CD8-positive, alpha-beta memory T cell (primary cell): ENCODE results near the gene RCBTB2. TPM values are rescaled to one million over a fixed set of nuclear protein-coding genes. Genes with fewer than 3 reads are reported as not detected.
A peak's percentile ranks its signal among the peaks of the same experiment; 100 is the strongest.

Experiments used
- CTCF ChIA-PET: fragments of 350-600 bp; sonication (Branson Sonifier 250); formaldehyde crosslinking; loops from one replicate; lab custom pipeline; 2021; ENCODE audit warnings: antibody characterized with exemption; lab: Charles Lee
- POLR2A ChIA-PET: fragments of 350-600 bp; sonication (Branson Sonifier 250); formaldehyde crosslinking; loops from one replicate; lab custom pipeline; 2021; ENCODE audit warnings: antibody characterized with exemption; lab: Charles Lee
- DNase-seq, 5 donors: peaks; one replicate each; pipeline versions ENCODE4 v3.0.0 to v3.0.0-alpha.2; 2020 to 2022; ENCODE audit warnings: mixed read lengths in 1 of 5
- H3K27ac ChIP-seq: one replicate; pipeline ENCODE4 v1.7.0; 2013; ENCODE audit warnings: low read depth, mild to moderate bottlenecking, low read length, moderate library complexity
- H3K27me3 ChIP-seq: 2 replicates; pipeline ENCODE4 v1.7.0; 2013; ENCODE audit warnings: low read length, mild to moderate bottlenecking; ENCODE audit not compliant: insufficient read depth, poor library complexity, severe bottlenecking
- H3K36me3 ChIP-seq: 2 replicates; pipeline ENCODE4 v1.7.0; 2013; ENCODE audit warnings: mild to moderate bottlenecking, low read length, moderate library complexity; ENCODE audit not compliant: insufficient read depth
- H3K4me1 ChIP-seq: 2 replicates; pipeline ENCODE4 v1.7.0; 2013; ENCODE audit warnings: mild to moderate bottlenecking, low read length, moderate library complexity; ENCODE audit not compliant: insufficient read depth
- H3K4me3 ChIP-seq: 2 replicates; pipeline ENCODE4 v1.7.0; 2013; ENCODE audit warnings: mild to moderate bottlenecking, low read length
- H3K9me3 ChIP-seq: 2 replicates; pipeline ENCODE4 v1.7.0; 2013; ENCODE audit warnings: mild to moderate bottlenecking, low read length
- H3K27ac Mint-ChIP-seq, 8 donors: one replicate each; pipeline ENCODE4 v1.8.0; 2020 to 2021; ENCODE audit warnings: mixed read lengths in 8 of 8, mild to moderate bottlenecking in 6 of 8, inconsistent platforms in 3 of 8, moderate library complexity in 3 of 8
- H3K27me3 Mint-ChIP-seq, 2 donors: one replicate each; pipeline ENCODE4 v1.8.0; 2020 to 2021; ENCODE audit warnings: mixed read lengths in 2 of 2, mild to moderate bottlenecking in 1 of 2, moderate library complexity in 1 of 2
- H3K36me3 Mint-ChIP-seq, 3 donors: one replicate each; pipeline ENCODE4 v1.8.0; 2020 to 2021; ENCODE audit warnings: mixed read lengths in 3 of 3, inconsistent platforms in 1 of 3, mild to moderate bottlenecking in 1 of 3
- H3K4me1 Mint-ChIP-seq, 3 donors: one replicate each; pipeline ENCODE4 v1.8.0; 2020 to 2021; ENCODE audit warnings: mixed read lengths in 3 of 3, inconsistent platforms in 1 of 3, mild to moderate bottlenecking in 1 of 3
- H3K4me3 Mint-ChIP-seq, 7 donors: one replicate each; pipeline ENCODE4 v1.8.0; 2020 to 2021; ENCODE audit warnings: mixed read lengths in 7 of 7, mild to moderate bottlenecking in 6 of 7, moderate library complexity in 4 of 7, inconsistent platforms in 2 of 7
- H3K9me3 Mint-ChIP-seq, 5 donors: one replicate each; pipeline ENCODE4 v1.8.0; 2020 to 2022; ENCODE audit warnings: mixed read lengths in 5 of 5, mild to moderate bottlenecking in 3 of 5, moderate library complexity in 2 of 5, inconsistent platforms in 1 of 5
- polyA plus RNA-seq: library from polyadenylated mRNA; unstranded; fragments of 300-500 nt; fragmentation: Illumina TruSeq; gene quantifications from one replicate; pipeline ENCODE4 v1.2.3, GENCODE V29; 2021
- total RNA-seq, 2 experiments: library from RNA; stranded (reverse); gene quantifications; one replicate each; pipeline ENCODE4 v1.2.3, GENCODE V29; 2021

Gene RCBTB2
- total and polyA plus RNA-seq, 3 experiments from 2014 or later: 5.4 to 23.4 (median 6.5) TPM

DNA sequence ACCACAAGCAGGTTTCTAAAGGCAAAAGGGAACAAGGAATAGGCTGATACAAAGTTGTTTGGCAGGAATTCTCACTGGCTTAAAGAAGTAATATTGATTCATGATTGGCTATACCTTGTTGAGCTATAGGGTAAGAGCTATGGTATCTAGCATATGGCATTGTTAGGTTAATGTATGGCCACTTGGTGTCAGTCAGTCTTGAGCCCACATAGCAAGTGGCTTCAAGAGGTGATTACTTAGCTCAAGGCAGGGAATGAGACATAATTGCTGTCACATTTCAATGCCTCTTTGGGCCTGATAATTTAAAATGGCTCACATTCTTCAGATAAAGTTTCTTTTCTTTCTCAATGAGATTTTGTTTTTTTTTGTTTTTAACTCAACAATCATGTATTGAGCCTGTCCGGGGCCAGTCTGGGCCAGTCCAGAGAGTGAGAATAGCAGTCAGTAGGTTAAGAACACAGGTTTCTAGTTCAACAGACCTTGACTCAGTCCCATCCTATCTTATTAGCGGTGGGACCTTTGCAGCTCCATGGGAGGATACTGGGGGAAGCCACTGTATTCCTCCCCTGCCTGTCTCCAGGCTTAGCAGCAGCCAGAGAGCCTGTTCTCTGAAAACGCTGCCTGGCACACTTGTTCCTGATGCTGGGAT, 45.8 kb upstream of the RCBTB2 start:
- no peaks in the 10 kb centered on the region for H3K9me3 ChIP-seq
- Mint-ChIP-seq H3K4me3 (no peak overlapping the region), H3K9me3 (no peaks in the 10 kb centered on the region), H3K36me3 (no peaks in the 10 kb centered on the region), H3K27me3 (peaks cover 4 to 7% of the 10 kb centered on the region in 2 donors), H3K4me1 (peaks cover 11 to 36% (median 34%) of the 10 kb centered on the region in 3 donors), H3K27ac (no peak overlapping the region)
- no peaks in the 10 kb centered on the region for H3K36me3 ChIP-seq
- H3K27ac ChIP-seq: no peak overlapping the region
- DNase-seq: no peak
- peaks cover 9% of the 10 kb centered on the region for H3K4me1 ChIP-seq
- CTCF ChIA-PET: interaction anchor here (0.8 to 5.2 kb wide), 11 partner anchors 9 to 271 kb away, joined by 3 to 67 read pairs (median 6); partner anchors contain the start of gene RCBTB2
- no peak overlapping the region for H3K4me3 ChIP-seq
- no peaks in the 10 kb centered on the region for H3K27me3 ChIP-seq
- POLR2A ChIA-PET: interaction anchor here (1.7 kb wide), 1 partner anchor 244 kb away, joined by 4 read pairs; no protein-coding TSS in a partner anchor

DNA sequence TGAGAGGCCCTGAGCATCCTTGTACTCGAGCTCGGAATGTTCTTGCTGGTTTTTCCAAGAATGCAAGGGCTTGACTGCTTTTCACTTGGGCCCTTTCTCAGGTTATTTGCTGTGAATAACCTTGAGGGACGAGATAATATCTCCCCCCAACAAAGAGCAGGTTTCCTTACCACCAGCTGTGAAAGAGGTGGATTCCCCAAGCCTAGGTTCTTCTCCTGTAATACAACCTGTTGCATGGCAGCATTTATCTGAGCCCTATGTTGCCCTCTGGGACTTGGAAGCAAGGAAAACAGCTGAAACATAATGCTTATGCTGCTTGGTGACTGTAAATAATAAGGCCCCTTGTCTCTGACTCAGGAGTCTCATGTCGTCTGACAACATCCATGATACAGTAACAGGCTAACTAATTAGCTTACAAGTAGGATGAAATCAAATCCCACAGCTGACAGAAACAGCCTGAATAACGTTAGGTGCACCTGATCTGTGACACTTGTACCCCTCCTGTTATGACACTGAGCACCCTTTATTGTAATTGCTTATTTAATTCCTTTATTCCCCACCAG, 43.6 kb upstream of the RCBTB2 start:
- Histone ChIP-seq H3K27me3 (no peaks in the 10 kb centered on the region), H3K4me3 (no peak overlapping the region), H3K9me3 (no peaks in the 10 kb centered on the region), H3K4me1 (peaks cover 10% of the 10 kb centered on the region), H3K36me3 (no peaks in the 10 kb centered on the region), H3K27ac (no peak overlapping the region)
- no peaks in the 10 kb centered on the region for H3K36me3 Mint-ChIP-seq
- CTCF ChIA-PET: interaction anchor here (0.7 to 1.8 kb wide), 4 partner anchors 121 to 243 kb away, joined by 3 to 7 read pairs (median 3); no protein-coding TSS in a partner anchor
- H3K9me3 Mint-ChIP-seq: no peaks in the 10 kb centered on the region
- peaks cover 0 to 3% of the 10 kb centered on the region in 2 donors for H3K27me3 Mint-ChIP-seq
- DNase-seq: no peak
- H3K4me1 Mint-ChIP-seq: peaks cover 16 to 45% (median 41%) of the 10 kb centered on the region in 3 donors
- peak overlapping the region in 1 of 8 donors; percentile 22 for H3K27ac Mint-ChIP-seq
- no peak overlapping the region for H3K4me3 Mint-ChIP-seq
- POLR2A ChIA-PET: no interaction called here

DNA sequence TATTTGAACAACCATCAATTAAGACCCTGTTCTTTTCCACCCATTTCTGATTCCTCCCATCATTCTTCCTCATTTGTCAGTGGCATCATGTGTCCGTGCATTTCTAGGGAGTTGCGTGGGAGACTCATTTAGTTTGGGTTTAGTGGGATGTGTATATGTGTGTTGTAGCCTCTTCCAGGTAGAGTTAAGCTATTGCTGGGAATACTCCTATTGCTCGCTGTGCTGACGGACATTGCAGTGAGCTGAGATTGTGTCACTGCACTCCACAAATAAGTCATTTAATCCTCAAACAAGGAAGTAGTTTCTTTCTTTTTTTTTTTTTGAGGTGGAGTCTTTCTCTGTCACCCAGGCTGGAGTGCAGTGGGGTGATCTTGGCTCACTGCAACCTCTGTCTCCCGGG, 42.2 kb upstream of the RCBTB2 start:
- H3K9me3 Mint-ChIP-seq: no peaks in the 10 kb centered on the region
- H3K27ac ChIP-seq: no peak overlapping the region
- H3K36me3 Mint-ChIP-seq: no peaks in the 10 kb centered on the region
- H3K27ac Mint-ChIP-seq: no peak overlapping the region
- peaks cover 12% of the 10 kb centered on the region for H3K4me1 ChIP-seq
- H3K9me3 ChIP-seq: no peaks in the 10 kb centered on the region
- H3K4me3 Mint-ChIP-seq: no peak overlapping the region
- CTCF ChIA-PET: interaction anchor here (1.0 to 1.4 kb wide), 3 partner anchors 30 to 194 kb away, joined by 3 read pairs; no protein-coding TSS in a partner anchor
- H3K27me3 ChIP-seq: no peaks in the 10 kb centered on the region
- H3K4me1 Mint-ChIP-seq: peaks cover 20 to 52% (median 49%) of the 10 kb centered on the region in 3 donors
- peaks cover 0 to 5% of the 10 kb centered on the region in 2 donors for H3K27me3 Mint-ChIP-seq
- no peaks in the 10 kb centered on the region for H3K36me3 ChIP-seq
- POLR2A ChIA-PET: interaction anchor here (0.6 kb wide), 1 partner anchor 268 kb away, joined by 8 read pairs; no protein-coding TSS in a partner anchor
- no peak for DNase-seq
- no peak overlapping the region for H3K4me3 ChIP-seq

DNA sequence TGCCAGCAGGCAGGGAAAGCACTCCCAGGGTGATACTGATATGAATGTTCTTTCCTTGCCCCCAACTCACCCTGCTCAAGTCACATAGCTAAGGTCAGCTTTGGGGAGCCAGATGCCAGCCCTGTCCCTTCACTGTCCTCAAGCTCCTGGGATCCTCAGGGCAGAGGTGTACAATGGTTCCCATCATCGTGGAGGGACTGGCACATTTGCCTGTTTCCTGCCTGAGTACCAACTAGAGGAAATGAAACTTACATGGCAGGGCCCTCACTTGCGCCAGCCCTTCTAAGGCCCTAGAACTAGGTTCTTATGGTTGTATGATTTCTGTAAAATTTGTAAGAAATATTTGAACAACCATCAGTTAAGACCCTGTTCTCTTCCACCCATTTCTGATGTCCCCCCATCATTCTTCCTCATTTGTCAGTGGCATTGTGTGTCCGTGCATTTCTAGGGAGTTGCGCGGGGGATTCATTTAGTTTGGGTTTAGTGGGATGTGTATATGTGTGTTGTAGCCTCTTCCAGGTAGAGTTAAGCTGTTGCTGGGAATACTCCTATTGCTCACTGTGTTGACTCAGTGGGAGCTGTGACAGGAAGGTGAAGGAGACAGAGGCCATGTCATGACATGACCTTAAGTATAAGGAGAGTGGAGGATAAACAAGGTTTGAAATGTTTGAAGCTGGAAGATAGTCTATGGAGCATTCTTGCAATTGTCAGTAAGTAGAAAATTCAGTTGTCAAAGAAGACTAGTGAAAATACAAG, 41.3 kb upstream of the RCBTB2 start:
- H3K27me3 Mint-ChIP-seq: peaks cover 0 to 5% of the 10 kb centered on the region in 2 donors
- H3K36me3 ChIP-seq: no peaks in the 10 kb centered on the region
- peaks cover 19 to 53% (median 47%) of the 10 kb centered on the region in 3 donors for H3K4me1 Mint-ChIP-seq
- ChIA-PET POLR2A (interaction anchor here (0.6 kb wide), 1 partner anchor 267 kb away, joined by 8 read pairs; no protein-coding TSS in a partner anchor), CTCF (interaction anchor here (0.6 to 1.4 kb wide), 3 partner anchors 173 to 195 kb away, joined by 3 read pairs; no protein-coding TSS in a partner anchor)
- H3K4me3 Mint-ChIP-seq: peak overlapping the region in 1 of 7 donors; percentile 13
- H3K9me3 Mint-ChIP-seq: no peaks in the 10 kb centered on the region
- H3K36me3 Mint-ChIP-seq: no peaks in the 10 kb centered on the region
- no peak overlapping the region for H3K4me3 ChIP-seq
- no peak for DNase-seq
- H3K4me1 ChIP-seq: peaks cover 9% of the 10 kb centered on the region
- H3K27me3 ChIP-seq: no peaks in the 10 kb centered on the region
- no peaks in the 10 kb centered on the region for H3K9me3 ChIP-seq
- H3K27ac ChIP-seq: no peak overlapping the region
- H3K27ac Mint-ChIP-seq: peak overlapping the region in 1 of 8 donors; percentile 80

DNA sequence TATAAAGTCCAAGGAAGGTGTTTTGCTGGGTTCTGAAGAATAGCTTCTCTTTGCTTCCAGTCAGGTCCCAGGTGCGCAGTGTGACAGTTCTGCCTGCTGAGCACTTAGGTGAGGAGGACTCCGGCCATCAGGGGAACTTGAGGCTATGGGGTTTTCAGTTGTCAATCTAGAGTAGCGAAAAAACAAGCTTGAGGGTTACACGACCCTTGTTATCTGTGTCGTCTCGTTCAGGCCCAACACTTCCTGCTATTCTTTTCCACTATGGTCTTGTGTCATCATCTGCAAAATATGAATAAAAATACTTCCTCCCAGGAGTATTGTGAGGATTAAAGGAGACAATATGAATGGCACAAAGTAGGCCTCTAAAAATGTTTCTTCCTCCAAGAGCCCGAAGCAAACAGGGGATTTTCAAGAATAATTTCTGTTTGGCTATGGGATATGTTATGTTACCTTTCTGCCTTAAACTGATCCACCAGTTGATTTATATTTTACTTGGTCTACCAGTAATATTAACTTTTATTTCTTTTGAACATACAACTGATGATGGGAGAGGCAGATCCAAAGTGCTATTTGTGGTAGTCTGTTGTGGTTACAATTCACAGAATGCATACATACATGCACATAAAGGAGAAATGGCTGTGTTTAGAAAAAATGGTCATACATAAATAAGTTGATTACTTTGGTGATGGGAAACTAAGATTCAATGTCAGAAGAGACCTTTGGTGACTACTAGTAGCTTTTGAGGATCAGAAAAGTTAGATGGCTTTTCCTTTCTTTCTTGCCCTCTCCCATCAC, 40.5 kb upstream of the RCBTB2 start:
- Histone ChIP-seq H3K27ac (no peak overlapping the region), H3K27me3 (no peaks in the 10 kb centered on the region)

DNA sequence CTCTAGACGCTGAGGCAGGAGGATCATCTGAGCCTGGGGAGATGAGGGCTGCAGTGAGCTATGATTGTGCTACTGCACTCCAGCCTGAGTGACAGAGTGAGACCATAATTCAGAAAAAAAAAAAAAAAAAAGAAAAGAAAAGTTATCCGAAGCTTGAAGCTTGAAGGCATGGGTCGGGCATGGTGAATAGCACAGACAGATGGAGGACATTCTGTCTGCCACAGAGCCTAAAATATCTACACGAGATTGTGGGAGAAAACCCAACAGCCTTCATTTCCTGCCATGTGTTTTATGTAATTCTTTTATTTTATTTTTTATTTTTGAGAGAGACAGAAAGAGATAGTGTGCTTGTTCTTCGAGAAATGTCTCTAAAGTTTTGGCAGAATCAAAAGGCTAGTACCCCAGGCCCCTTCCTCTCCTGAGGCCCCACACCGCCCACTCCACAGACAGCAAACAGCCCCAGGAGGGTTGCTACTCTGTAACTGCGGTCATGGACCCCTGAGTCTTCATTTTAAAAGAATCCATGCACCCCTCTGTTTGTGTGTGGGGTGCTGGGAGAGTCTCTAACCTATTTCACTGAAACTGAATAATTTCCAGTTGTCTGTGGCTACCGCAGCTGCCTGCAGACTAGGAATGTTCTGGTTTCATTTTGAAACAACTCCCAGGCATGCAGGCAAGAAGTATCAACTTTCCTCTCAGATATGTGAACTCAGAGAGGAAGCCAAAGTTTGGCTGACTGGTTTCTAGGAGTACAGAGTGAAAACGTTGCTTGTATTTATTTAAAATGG, 38.4 kb upstream of the RCBTB2 start:
- ChIA-PET CTCF (interaction anchor here (0.7 to 1.8 kb wide), 2 partner anchors 237 to 405 kb away, joined by 3 to 7 read pairs; no protein-coding TSS in a partner anchor), POLR2A (interaction anchor here (0.6 to 0.9 kb wide), 2 partner anchors 79 to 575 kb away, joined by 3 read pairs; no protein-coding TSS in a partner anchor)
- Mint-ChIP-seq H3K36me3 (peaks cover 0 to 5% (median 2%) of the 10 kb centered on the region in 3 donors), H3K4me1 (peaks cover 19 to 49% (median 47%) of the 10 kb centered on the region in 3 donors), H3K27me3 (peaks cover 3 to 5% of the 10 kb centered on the region in 2 donors), H3K27ac (peak overlapping the region in 1 of 8 donors; percentile 14), H3K9me3 (no peaks in the 10 kb centered on the region), H3K4me3 (peak overlapping the region in 1 of 7 donors; percentile 14)
- no peak for DNase-seq
- Histone ChIP-seq H3K4me1 (peaks cover 9% of the 10 kb centered on the region), H3K36me3 (no peaks in the 10 kb centered on the region), H3K27me3 (no peaks in the 10 kb centered on the region), H3K4me3 (no peak overlapping the region), H3K9me3 (no peaks in the 10 kb centered on the region), H3K27ac (no peak overlapping the region)

More for the DNA sequence above, 40.5 kb upstream of the RCBTB2 start:
- no peaks in the 10 kb centered on the region for H3K9me3 ChIP-seq
- H3K4me3 ChIP-seq: no peak overlapping the region
- DNase-seq: no peak
- H3K4me1 ChIP-seq: peaks cover 9% of the 10 kb centered on the region
- Mint-ChIP-seq H3K27me3 (peaks cover 0 to 5% of the 10 kb centered on the region in 2 donors), H3K27ac (peak overlapping the region in 1 of 8 donors; percentile 81), H3K4me1 (peaks cover 19 to 51% (median 49%) of the 10 kb centered on the region in 3 donors), H3K9me3 (no peaks in the 10 kb centered on the region), H3K4me3 (peak overlapping the region in 1 of 7 donors; percentile 18), H3K36me3 (no peaks in the 10 kb centered on the region)
- ChIA-PET POLR2A (no interaction called here), CTCF (interaction anchor here (1.0 to 1.4 kb wide), 3 partner anchors 11 to 172 kb away, joined by 3 to 4 read pairs (median 3); no protein-coding TSS in a partner anchor)
- no peaks in the 10 kb centered on the region for H3K36me3 ChIP-seq
